NCI-H1417 (cell line): ENCODE measurements around the gene PPL.

Experiments used
- DNase-seq, 3 experiments: peaks; one replicate each; lab custom pipeline; 2025; lab: John Stamatoyannopoulos, UW

The PPL gene

DNA sequence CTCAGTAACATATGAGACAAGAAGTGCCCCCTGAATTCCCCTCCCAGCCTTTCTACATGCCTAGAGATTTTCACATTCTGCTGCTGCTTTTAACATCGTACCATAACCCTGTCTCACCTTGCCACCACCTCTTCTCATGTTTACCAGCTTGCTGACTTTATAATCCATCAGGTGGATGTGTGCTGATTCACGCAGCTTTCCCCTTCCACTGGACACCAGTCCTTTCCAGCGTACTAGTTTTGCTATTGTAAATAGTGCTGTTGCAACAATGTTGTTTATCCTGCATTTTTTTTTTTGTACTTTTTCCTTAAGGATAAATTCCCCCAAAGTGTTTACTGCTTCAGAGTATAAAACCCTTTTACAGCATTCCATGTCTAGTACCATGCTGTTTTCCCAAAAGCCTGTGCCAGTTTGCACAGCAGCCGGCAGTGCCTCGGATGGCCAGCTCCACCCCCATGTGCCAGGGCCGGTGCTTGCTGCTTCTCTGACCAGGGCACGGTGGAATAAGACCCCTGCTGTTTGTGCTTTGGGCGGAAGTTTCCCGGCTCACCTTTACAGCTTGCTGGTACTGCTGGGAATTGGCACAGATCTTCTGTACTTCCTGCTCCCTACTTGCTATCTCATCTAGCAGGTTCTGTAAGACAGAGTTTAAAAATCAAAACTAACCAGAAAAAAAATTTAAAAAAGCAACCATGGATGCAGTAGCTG lies 48.4 kb downstream of the PPL start:
- DNase-seq: no peak

DNA sequence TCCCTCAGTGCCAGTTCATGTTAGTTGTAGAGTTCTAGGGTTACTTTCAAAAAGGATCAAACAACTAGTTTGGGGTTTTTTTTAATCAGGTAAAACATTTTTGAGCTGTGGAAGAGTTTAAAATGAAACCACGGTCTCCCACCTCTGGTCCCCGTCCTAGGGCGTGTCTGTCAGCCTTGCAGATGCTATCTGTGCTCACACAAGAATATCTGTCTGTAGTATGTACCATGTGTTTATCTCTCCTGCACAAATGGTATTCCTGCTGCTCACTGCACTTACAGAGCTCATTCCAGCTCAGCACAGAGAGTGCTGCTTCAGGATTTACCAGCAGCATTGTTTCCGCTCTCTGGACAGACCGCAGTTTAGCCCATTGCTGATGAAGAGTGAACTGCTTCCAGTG lies 50.8 kb downstream of the PPL start:
- DNase-seq: no peak

DNA sequence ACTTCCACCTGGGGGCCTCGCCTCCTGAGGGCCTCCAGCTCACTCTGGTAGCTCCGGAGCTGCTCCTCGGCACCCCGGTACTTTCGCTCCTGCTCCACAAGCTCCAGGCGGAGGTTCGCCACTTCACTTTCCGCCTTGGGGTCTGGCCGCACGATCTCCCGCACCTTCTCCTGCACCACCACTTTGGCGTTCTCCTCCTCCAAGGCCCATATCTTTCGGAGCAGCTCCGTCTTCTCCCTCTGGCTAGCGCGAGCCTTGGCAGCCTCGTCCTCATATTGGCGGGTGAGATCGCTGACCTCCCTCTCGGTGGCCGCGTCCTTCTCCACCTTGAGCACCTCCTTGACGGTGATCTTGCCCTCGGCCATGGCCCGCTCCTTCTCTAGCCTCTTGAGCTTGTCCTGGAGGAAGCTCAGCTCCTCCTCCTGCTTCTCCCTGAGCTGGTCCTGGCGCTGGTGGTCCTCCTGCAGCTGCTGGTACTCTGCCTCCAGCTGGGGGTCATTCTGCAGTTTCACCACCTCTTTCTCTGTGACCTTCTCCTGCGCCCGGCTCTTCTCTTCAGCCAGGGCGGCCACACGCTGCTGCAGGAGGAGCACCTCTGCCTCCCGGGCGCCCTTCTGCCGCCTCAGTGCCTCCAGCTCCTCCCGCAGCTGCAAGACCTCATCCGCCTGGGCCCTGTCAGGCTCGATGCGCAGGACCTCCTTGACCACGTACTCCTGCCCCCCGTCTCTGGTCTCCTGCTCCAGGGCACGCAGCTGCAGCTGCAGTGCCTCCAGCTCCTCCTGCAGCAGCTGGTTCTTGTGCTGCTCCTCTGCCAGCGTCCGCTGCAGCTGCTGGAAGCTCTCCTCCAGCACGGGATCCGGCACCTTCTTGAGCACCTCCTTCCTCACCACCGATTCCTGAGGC lies 51.7 kb downstream of the PPL start:
- no peak for DNase-seq

DNA sequence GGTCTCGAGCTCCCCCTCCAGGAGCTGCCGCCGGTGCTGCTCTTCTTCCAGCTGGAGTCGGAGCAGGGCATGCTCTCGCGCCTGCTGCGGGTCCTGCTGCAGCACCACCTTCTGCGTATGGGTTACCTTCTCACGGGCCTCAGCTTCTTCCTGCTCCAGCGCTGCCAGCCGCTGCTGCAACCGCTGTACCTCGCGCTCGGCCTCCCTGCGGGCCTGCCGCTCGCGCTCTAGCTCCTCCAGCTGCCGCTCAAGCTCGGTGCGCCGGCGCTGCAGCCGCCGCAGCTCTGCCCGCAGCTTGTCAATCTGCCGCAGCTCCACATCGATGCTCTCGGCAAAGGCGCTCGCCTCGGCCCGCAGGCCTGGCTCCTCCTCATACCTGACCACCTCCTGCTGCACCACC lies 52.7 kb downstream of the PPL start:
- DNase-seq: no peak

DNA sequence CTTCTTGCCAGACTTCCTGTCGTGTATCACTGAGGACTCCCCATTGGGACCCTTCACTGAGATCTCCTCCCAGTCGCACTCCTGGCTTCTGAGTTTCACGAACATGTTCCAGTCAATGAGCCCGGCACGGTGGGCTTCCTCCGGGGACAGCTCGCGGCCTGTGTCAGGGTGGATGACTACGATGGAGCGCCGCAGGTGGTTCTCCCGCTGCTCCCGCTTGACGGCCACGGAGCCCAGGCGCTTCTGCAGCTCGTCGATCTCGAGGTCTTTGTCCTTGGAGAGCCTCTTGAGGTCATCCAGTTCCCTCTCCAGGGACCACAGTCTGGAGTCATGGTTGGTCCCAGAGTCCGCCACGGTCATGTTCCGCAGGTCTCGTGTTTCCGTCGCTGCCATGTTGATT lies 53.4 kb downstream of the PPL start:
- no peak for DNase-seq

DNA sequence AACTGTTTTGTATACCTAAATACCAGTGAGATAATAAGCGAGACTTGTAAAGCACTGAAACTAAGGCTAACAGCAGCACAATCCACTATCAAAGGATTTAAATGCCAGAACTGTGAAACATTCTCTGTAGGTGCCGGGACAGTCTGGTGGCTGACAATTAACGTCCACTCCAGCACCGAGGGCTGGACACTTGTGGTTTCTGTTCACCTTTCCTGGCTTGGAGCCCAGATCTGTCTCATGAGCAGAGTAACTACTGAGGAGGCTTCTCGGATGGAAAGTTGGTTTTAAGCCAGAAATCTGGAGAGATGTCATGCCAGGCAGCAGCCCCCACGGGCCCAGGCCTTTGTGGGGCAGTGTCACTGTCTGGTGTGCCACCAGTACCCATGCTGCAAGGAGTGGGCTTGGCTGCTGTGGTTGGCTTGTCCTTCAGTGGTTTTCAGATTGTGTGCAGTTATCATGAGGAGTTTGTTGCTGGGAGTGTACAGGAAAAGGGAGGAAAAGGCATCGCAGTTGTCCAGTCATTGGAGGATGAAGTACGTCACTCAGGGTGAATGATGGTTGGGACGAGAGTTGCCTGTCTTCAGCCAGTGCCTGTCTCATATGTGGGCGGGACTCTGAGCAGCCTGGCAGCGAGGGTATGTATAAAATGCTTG lies 54.2 kb downstream of the PPL start:
- DNase-seq: peak in 2 of 3 experiments; percentile 1 to 17

DNA sequence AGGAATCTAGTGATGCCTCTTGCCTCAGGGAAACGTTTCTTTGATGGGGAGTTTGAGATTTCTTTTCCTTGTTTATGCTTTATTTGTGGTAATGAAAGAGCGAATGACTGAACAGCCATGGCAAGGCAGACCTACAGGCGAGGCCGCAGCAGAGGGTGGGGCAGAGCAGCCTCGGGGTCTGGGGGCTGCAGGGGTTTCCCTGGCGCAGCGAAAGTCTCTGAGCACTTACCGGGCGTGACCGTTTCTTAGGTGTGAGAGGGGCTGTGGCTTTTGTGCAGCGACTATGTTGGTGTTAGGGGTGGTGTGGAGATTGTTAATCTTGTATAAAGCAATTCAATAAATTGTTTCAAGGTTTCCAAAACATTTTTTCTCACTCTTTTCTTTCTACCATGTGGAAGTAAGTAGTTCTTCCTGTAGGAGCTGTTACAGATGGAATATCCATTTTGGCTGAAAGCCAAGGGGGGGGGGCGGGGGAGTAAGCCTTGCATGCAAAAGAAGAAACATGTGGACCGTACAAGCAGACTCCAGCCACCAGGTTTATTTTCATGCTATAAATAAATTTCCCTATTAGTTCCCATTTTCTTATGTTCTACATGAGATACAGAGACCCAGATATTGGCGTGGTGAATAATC lies 54.8 kb downstream of the PPL start:
- DNase-seq: no peak

DNA sequence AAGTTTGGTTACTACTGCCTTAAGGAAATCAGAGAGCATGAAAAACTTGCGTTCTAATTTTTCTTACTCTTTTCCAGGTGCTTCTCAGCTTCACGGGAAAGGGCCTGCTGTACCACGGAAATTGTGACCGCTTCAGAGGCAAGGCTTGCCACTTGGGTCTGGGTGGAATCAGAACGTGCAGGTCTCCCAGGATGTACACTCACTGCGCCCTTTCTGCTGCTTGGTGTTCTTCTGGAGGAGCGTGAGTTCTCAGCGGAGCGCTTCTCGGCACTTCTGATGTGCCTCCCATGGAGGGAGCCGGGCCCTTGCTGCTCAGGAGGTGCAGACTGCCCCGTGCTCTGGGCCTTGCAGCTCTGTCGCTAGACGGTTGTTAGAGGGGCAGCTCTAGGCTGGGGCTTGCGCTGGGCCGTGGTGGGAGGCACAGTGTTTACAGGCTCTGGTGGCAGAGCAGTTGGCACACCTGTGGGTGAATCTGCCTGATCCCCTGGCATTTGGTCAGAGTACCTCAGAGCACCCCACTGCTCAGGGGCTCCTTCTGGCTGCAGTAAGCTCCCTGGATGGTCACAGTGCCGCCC lies 56.9 kb downstream of the PPL start:
- DNase-seq: no peak

DNA sequence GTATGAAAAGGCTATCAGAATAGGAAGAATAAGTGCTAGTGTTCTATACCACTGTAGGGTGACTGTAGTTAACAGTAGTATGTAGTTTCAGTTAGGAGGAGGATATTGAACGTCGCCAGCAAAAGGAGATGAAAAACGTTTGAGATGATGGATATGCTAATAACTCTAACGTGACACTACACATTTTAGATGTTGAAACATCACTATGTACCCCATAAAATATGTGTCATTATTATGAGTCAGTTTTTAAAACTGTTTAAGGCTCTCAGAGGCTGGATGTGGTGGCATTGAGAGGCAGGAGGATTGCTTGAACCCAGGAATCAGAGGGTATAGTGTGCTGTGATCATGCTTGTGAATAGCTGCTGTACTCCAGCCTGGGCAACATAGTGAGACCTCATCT lies 57.9 kb downstream of the PPL start:
- DNase-seq: no peak

DNA sequence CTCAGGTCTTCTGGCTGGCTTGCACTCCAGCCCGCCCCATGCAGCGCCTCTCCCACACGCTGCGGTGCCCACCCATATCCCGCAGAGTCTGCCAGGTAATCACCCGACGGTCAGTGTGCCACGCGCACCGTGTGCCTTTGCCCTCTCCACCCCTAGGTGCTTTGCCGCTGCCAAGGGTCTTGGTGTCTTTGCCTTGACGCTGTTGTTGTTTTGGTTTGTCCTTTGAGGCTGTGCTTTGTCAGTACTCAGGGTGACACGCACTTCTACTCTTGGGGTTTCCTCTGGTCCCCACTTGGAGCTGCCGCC lies 59.6 kb downstream of the PPL start:
- no peak for DNase-seq

DNA sequence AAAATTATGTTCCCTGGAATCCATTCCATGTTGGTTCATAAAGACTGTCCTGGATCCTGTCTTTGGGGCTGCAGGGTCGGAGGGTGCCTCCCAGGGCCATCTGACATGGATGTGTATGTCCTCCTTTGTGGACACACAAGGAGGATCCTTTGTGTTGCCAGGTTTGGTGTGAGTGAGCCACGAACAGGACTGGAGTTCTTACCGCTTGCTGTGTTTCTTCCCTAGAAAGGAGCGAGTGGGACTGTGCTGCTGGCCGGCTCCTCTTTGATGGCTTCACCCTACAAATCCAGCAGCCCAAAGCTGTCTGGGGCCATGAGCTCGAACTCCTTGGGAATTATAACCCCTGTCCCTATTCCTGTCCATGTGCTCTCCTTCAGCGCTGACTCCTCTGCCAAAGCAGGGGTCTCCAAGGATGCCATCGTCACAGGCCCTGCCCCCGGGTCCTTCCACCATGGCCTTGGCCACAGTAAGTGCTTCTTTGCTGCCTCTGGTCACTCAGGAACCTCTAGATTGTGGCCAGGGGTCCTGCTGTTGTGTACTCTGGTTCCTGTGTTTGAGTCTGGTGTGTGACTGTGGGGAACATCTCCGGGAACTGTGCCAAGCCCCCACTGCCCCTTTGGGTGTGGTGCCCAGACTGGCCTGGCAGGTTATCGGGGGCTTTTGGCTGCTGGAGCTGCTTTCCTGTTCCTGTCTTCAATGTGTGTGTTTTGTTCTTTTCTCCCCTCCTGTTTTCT lies 60.1 kb downstream of the PPL start:
- no peak for DNase-seq

DNA sequence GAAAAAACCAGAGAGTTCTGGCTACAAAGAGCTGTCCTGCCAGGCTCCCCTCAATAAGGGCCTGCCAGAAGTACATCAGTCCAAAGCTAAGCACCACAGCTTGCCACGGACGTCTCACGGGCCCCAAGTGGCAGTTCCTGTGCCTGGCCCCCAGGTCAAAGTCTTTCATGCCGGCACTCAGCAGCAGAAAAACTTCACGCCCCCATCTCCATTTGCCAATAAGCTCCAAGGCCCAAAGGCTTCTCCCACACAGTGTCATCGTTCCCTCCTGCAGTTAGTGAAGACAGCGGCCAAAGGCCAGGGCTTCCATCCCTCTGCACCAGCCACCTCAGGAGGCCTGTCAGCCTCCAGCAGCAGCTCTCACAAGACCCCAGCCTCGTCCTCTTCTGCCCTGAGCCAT lies 62.3 kb downstream of the PPL start:
- no peak for DNase-seq

DNA sequence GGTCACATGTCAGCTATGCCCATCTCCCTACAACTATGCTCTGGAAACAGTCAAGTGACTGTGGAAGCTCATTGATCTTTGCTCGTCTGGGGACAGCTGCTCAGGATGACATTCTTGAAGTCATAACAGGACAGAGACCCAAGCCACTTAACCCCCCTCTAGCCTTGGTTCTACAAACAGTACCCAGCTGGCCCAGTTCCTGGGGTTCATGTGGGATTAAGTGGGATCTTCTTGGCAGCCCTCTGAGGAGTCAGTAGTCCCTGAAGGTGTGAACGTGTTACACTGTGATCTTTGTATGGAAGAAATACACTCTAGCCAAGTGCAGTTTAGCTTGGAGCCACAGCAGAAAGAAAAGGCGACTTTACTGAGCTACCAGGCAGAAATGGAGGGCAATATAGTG lies 63.9 kb downstream of the PPL start:
- DNase-seq: no peak

DNA sequence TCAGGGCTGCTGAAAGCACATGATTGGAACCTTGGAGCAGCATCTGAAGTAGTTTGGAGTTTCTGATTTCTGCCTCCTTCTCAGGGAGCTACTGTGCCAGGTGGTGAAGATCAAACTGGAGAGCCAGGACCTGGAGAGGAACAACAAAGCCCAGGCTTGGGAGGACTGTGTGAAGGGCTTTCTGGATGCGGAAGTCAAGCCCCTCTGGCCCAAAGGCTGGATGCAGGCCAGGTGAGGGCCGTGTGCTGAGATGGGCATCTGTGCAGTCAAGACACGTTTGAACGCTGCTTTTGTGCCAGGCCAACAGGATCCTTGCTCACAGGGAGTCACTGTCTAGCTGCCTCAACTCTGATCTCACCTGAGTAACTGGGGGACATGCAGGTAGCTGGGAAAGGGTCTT lies 65.9 kb downstream of the PPL start:
- no peak for DNase-seq

DNA sequence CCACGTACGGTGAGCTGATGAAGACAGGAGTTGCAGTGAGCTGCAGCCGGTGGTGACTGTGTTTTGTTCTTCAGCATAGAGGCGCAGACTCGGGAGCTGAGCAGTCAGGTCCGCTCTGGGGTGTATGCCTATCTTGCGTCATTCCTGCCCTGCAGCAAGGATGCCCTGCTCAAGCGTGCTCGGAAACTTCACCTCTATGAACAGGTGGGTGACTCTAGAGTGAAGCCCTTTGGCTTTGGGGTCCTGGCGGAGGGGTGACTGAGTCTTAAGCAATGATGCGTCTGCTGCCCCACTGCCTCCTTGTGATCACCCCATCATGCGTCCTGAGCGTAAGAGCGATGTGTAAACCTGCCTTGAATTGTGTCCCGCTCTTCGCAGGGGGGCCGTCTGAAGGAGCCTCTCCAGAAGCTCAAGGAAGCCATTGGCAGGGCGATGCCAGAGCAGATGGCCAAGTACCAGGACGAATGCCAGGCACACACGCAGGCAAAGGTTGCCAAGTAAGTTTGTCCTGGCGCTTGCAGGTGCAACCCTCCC lies 66.7 kb downstream of the PPL start:
- no peak for DNase-seq

DNA sequence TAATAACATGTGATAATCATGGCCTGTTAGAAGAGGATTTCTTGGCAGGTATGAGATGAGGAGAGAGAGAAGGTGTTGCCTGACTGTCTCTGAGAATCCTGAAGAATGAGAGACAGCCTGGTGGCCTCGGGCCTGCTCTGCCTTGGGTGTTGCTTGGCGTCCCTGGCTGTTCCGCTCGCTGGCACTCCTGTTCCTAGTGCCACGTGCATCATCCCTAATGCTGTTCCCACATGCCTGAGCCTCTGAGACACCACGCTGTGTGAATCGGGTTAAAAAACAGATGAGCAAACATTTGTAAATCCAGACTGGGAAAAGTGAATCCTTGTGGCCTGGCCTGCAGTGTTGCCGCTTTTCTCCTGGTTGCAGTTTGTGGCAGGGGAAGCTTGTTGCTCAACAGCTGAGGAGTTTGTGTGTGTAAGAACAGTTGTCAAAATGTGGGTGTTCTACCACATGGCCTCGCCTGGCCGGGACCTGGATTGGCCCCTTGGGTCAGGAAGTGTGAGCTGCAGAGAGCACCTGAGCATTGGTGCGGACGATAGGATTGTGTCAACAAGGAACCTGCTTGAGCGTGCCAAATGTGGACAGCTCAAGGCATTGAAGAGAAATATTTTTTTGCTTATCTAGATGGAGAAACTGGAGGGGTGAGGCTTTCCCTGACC lies 67.7 kb downstream of the PPL start:
- no peak for DNase-seq

DNA sequence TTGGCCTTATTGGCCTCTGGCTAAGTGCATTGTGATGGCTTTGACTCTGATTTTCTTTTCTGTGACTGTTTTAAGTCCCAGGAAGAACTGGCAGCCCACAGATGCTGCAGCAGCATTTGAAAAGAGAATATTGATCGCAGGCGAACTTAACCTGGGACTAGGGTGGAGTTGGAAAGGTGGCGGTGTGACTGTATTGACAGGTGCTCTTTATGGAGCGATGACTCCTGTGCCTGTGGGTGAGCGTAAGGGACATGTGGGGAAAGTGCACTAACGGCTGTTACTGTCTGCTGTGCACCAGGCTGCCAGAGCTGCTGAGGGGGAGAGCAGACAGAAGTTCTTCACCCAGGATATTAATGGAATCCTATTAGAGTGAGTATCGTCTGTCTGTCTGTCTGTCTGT lies 68.4 kb downstream of the PPL start:
- DNase-seq: no peak

DNA sequence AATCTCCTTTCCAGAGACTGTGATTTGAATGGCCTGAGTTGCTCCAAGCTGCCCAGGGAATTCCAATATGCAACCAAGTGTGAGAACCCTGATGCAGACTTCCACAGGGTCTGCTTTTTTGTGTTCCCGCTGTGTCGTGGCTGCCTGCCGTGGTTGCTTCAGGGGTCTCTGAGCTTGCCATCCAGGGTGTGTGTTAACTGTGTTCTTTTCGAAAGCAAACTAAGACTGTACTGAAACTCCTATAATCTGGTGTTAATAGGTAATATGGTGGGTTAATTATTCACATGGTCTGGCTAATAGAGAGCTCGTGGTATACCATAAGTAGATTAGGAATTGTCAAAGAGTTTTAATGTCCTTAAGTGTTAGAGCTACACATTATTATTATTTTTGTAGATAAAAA lies 68.9 kb downstream of the PPL start:
- DNase-seq: no peak

DNA sequence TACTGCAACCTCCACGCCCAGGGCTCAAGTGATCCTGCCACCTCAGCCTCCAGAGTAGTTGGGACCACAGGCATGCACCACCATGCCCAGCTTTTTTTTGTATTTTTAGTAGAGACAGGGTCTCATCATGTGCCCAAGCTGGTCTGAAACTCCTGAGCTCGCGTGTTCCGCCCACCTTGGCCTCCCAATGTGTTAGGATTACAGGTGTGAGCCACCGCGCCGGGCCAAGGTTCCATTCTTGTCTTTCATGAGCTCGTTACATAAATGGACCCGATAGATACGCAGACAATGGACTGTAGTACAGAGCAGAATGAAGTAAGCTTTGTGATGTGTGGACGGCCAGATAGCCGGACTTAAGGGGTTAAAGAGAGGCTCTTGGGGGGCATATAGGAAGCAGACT lies 70.4 kb downstream of the PPL start:
- DNase-seq: no peak

DNA sequence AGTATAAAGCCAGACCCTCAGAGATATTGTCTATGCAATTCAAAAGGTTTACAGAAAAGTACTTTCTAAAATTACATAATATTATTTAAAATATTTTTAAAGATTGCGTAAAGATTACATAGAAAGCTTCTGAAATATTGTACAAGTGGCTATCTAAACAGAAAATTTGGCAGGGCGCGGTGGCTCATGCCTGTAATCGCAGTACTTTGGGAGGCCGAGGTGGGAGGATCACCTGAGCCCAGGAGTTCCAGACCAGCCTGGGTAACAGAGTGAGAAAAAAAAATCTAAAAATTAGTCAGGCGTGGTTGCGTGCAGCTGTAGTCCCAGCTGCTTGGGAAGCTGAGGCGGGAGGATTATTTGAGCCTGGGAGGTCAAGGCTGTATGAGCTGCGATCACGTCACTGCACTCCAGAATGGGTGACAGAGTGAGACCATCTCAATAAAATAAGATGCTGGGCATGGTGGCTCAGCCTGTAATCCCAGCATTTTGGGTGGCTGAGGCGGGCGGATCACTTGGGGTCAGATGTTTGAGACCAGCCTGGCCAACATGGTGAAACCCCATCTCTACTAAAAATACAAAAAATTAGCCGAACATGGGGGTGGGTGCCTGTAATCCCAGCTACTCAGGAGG lies 71.6 kb downstream of the PPL start:
- no peak for DNase-seq
